ENCODE results near the gene SPG7. TPM values are rescaled to one million over a fixed set of nuclear protein-coding genes. Genes with fewer than 3 reads are reported as not detected.
"Not testable (repeated sequence)": the region's sequence is repeated elsewhere in the genome, so short reads cannot be mapped to it uniquely, and the experiment has no call there.

SPG7 gene
- total RNA-seq, 1 experiment from 2014 or later: 160 TPM

DNA sequence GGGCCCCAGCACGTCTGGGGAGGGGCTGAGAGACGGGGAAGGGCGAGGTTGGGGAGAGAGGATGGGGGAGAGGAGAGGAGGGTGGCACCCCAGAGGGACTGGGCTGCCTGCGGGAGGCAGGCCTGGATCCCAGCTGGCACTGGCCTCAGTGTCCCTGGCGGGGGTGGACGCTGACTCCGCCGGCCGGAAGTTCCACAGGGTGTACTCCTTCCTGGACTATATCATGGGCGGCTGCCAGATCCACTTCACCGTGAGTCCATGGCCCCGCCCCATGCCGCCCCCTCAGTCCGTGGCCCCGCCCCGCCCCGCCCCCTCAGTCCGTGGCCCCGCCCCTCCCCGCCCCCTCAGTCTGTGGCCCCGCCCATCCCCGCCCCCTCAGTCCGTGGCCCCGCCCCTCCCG, 78.7 kb downstream of the SPG7 start:
- no peak for TF ChIP-seq EZH2 (IDR thresholded peaks at IDR 0.05; ENCODE audit: low read depth)
- TF ChIP-seq, protein P1, sequence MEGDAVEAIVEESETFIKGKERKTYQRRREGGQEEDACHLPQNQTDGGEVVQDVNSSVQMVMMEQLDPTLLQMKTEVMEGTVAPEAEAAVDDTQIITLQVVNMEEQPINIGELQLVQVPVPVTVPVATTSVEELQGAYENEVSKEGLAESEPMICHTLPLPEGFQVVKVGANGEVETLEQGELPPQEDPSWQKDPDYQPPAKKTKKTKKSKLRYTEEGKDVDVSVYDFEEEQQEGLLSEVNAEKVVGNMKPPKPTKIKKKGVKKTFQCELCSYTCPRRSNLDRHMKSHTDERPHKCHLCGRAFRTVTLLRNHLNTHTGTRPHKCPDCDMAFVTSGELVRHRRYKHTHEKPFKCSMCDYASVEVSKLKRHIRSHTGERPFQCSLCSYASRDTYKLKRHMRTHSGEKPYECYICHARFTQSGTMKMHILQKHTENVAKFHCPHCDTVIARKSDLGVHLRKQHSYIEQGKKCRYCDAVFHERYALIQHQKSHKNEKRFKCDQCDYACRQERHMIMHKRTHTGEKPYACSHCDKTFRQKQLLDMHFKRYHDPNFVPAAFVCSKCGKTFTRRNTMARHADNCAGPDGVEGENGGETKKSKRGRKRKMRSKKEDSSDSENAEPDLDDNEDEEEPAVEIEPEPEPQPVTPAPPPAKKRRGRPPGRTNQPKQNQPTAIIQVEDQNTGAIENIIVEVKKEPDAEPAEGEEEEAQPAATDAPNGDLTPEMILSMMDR (conservative IDR thresholded peaks at IDR 0.05): no peak
- Histone ChIP-seq H3K9me3 (ENCODE audit: insufficient read depth, low read depth) (no peaks in the 10 kb centered on the region), H2AFZ (no peak overlapping the region), H3K4me3 (no peak overlapping the region), H3K27me3 (ENCODE audit: insufficient read depth, low read depth) (no peaks in the 10 kb centered on the region), H3K79me2 (ENCODE audit: low read depth) (no peaks in the 10 kb centered on the region), H3K36me3 (ENCODE audit: low read depth) (no peaks in the 10 kb centered on the region; the same call in 1 of the 2 replicates), H3K4me2 (no peak overlapping the region), H3F3A (ENCODE audit: insufficient read depth, low read depth) (peaks cover 14% of the 10 kb centered on the region; the same call in 1 of the 2 replicates), H4K20me1 (ENCODE audit: insufficient read depth) (no peaks in the 10 kb centered on the region), H3K27ac (no peak overlapping the region), H3K4me1 (replicated peaks; ENCODE audit: insufficient read depth) (peaks cover 11% of the 10 kb centered on the region), H3K9me2 (ENCODE audit: insufficient read depth) (no peaks in the 10 kb centered on the region)
- CTCF ChIA-PET: no interaction called here
- POLR2A ChIA-PET (ENCODE audit: unreplicated experiment): no interaction called here
- intact Hi-C loops (cut with micrococcal nuclease; ENCODE audit: unreplicated experiment): no loop called here
- BruUV-seq (replicated peaks): no TSS peak
- DNase-seq: no peak

DNA sequence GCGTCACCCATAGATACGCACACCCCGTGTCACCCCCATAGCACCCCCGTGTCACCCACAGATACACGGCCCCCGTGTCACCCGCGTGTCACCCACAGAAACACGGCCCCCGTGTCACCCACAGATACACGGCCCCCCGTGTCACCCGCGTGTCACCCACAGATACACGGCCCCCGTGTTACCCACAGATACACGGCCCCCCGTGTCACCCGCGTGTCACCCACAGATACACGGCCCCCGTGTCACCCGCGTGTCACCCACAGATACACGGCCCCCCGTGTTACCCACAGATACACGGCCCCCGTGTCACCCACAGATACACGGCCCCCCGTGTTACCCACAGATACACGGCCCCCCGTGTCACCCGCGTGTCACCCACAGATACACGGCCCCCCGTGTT, 79.5 kb downstream of the SPG7 start:
- H4K20me1 ChIP-seq (ENCODE audit: insufficient read depth); POLR2A ChIA-PET (ENCODE audit: unreplicated experiment): not testable (repeated sequence)

DNA sequence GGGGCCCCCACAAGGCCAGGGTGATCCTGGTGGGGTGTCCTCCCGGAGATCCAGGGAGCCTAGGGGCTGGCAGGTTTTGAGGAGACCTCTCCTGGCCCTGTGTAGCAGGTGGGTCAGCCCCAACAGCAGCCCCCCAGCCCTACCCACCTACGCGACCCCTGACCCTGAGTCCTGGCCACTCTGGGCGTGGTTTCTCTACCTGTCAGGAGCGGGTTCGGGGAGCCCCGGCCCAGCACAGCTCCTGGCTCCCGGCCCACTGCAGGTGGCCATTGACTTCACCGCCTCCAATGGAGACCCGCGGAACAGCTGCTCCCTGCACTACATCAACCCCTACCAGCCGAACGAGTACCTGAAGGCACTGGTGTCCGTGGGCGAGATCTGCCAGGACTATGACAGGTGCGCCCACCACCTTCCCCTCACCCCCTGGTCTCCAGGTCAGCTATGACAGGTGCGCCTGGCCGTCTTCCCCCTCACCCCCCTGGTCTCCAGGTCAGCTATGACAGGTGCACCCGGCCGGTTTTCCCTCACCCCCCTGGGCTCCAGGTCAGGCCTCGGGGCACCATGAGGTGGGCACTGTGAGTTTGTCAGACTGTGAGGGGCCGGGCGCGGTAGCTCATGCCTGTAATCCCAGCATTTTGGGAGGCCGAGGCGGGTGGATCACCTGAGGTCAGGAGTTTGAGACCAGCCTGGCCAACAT, 80.4 kb downstream of the SPG7 start:
- no peaks in the 10 kb centered on the region for H3K9me3 ChIP-seq (ENCODE audit: insufficient read depth, low read depth)
- ChIA-PET POLR2A (ENCODE audit: unreplicated experiment) (no interaction called here), CTCF (interaction anchor here (0.7 kb wide), 1 partner anchor 26 kb away, joined by 5 read pairs; no protein-coding TSS in a partner anchor)
- TF ChIP-seq, protein P1 (conservative IDR thresholded peaks at IDR 0.05): no peak
- no peak for TF ChIP-seq EZH2 (IDR thresholded peaks at IDR 0.05; ENCODE audit: low read depth)
- no peaks in the 10 kb centered on the region for H3K4me1 ChIP-seq (replicated peaks; ENCODE audit: insufficient read depth)
- no TSS peak for BruUV-seq (replicated peaks)
- no peaks in the 10 kb centered on the region for H3K79me2 ChIP-seq (ENCODE audit: low read depth)
- H4K20me1 ChIP-seq (ENCODE audit: insufficient read depth): no peaks in the 10 kb centered on the region
- H3K27ac ChIP-seq: no peak overlapping the region
- no peak for DNase-seq
- no peak overlapping the region for H2AFZ ChIP-seq
- no peaks in the 10 kb centered on the region for H3K9me2 ChIP-seq (ENCODE audit: insufficient read depth)
- H3K36me3 ChIP-seq (ENCODE audit: low read depth): no peaks in the 10 kb centered on the region; the same call in 1 of the 2 replicates
- H3K4me3 ChIP-seq: no peak overlapping the region
- no peak overlapping the region for H3K4me2 ChIP-seq
- no peaks in the 10 kb centered on the region for H3K27me3 ChIP-seq (ENCODE audit: insufficient read depth, low read depth)
- intact Hi-C loops (cut with micrococcal nuclease; ENCODE audit: unreplicated experiment): no loop called here
- peaks cover 11% of the 10 kb centered on the region; the same call in 1 of the 2 replicates for H3F3A ChIP-seq (ENCODE audit: insufficient read depth, low read depth)

More for the DNA sequence above, 79.5 kb downstream of the SPG7 start:
- H3K79me2 ChIP-seq (ENCODE audit: low read depth); H3K4me3 ChIP-seq; H2AFZ ChIP-seq; DNase-seq; H3K9me3 ChIP-seq (ENCODE audit: insufficient read depth, low read depth); H3K4me1 ChIP-seq (replicated peaks; ENCODE audit: insufficient read depth); H3K9me2 ChIP-seq (ENCODE audit: insufficient read depth); intact Hi-C loops (cut with micrococcal nuclease; ENCODE audit: unreplicated experiment); H3K27ac ChIP-seq; H3F3A ChIP-seq (ENCODE audit: insufficient read depth, low read depth); H3K27me3 ChIP-seq (ENCODE audit: insufficient read depth, low read depth); H3K4me2 ChIP-seq; H3K36me3 ChIP-seq (ENCODE audit: low read depth); CTCF ChIA-PET; BruUV-seq (replicated peaks): not testable (repeated sequence)

Data from PC-9 (cell line).